ENCODE results near the gene SULT1A1. TPM values are rescaled to one million over a fixed set of nuclear protein-coding genes. Genes with fewer than 3 reads are reported as not detected.

SULT1A1 gene
- total and polyA plus RNA-seq, 2 of the 13 experiments (the other 11 are each of a cell fraction or from before 2014, with no cell fraction given) = 114 to 147 TPM

GRCh38 chr16:28609631-28610594, at the start of gene SULT1A1 (continued):
- no peak for TF ChIP-seq CREB1 (IDR thresholded peaks at IDR 0.05)
- TF ChIP-seq CREB1 (CRISPR knock-in tag; IDR thresholded peaks at IDR 0.05) = no peak
- no peak for TF ChIP-seq CEBPB (IDR thresholded peaks at IDR 0.05; ENCODE audit: borderline replicate concordance, low read depth, low read length)
- peak; percentile 69; the same call in 1 of the 2 replicates for TF ChIP-seq ZNF816 (CRISPR knock-in tag; IDR thresholded peaks at IDR 0.05; ENCODE audit: borderline replicate concordance)
- TF ChIP-seq JDP2 (CRISPR knock-in tag; IDR thresholded peaks at IDR 0.05; ENCODE audit: borderline replicate concordance) = no peak; the same call in 1 of the 2 replicates
- TF ChIP-seq AGO2 (optimal IDR thresholded peaks at IDR 0.05; ENCODE audit: low read depth, low read length) = no peak
- TF ChIP-seq ZMYM3 (CRISPR knock-in tag; IDR thresholded peaks at IDR 0.05) = peak; percentile 52
- 0 out of 2 replicates have a peak, but pooled peaks have one; percentile 56 for TF ChIP-seq ZNF850 (CRISPR knock-in tag; conservative IDR thresholded peaks at IDR 0.05)
- TF ChIP-seq ZNF770 (CRISPR knock-in tag; IDR thresholded peaks at IDR 0.05) = peak; percentile 47; the same call in 1 of the 2 replicates
- peak; percentile 89 for TF ChIP-seq PHF5A (CRISPR knock-in tag; IDR thresholded peaks at IDR 0.05; ENCODE audit: low read depth, unreplicated experiment)
- no peak for TF ChIP-seq ZSCAN12 (CRISPR knock-in tag; IDR thresholded peaks at IDR 0.05)
- no peak for TF ChIP-seq RELA (CRISPR knock-in tag; IDR thresholded peaks at IDR 0.05)
- TF ChIP-seq ZBTB4 (CRISPR knock-in tag; IDR thresholded peaks at IDR 0.05; ENCODE audit: borderline replicate concordance) = no peak; the same call in 1 of the 2 replicates
- no peak for TF ChIP-seq THYN1 (CRISPR knock-in tag; IDR thresholded peaks at IDR 0.05; ENCODE audit: borderline replicate concordance, low read depth)
- TF ChIP-seq SPEN (CRISPR knock-in tag; IDR thresholded peaks at IDR 0.05; ENCODE audit: low read depth) = no peak; the same call in 1 of the 2 replicates
- no peak; the same call in 1 of the 2 replicates for TF ChIP-seq ZNF772 (CRISPR knock-in tag; IDR thresholded peaks at IDR 0.05)
- peak; percentile 74; the same call in 1 of the 2 replicates for TF ChIP-seq ZNF550 (CRISPR knock-in tag; IDR thresholded peaks at IDR 0.05; ENCODE audit: borderline replicate concordance)
- no peak for TF ChIP-seq NFE2L2 (IDR thresholded peaks at IDR 0.05; ENCODE audit: low read length)
- peak; percentile 66 for TF ChIP-seq HMGXB3 (CRISPR knock-in tag; IDR thresholded peaks at IDR 0.05; ENCODE audit: borderline replicate concordance)
